ELF-1 (cell line): ENCODE results near the gene CEP131.

Experiments
- DNase-seq: peaks from one replicate; pipeline ENCODE4 v3.0.0-alpha.2; 2016; ENCODE audit warnings: low read depth, low spot score

The CEP131 gene

DNA sequence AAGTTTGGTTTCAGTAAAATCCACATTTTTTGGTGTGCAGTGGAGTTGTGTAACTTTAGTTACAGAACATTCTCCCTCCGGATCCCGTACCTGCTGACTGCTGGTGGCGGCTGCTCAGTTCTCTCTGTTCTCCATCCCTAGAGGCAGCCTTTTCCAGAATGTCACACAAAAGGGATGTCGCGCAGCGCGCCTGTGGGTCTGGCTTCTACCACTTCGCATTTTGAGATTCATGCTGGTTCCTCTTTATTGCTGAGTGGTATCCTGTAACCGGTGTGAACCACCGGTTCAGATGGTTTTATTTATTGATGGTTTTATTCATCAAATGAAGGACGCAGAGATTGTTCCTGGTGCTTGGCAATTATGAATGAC is 981 bp upstream of the CEP131 start:
- DNase-seq: peak; percentile 57

- DNase-seq: no peak
These were observed 202 bp downstream of the CEP131 start for GRCh38 chr17:81222620-81222905.

DNA sequence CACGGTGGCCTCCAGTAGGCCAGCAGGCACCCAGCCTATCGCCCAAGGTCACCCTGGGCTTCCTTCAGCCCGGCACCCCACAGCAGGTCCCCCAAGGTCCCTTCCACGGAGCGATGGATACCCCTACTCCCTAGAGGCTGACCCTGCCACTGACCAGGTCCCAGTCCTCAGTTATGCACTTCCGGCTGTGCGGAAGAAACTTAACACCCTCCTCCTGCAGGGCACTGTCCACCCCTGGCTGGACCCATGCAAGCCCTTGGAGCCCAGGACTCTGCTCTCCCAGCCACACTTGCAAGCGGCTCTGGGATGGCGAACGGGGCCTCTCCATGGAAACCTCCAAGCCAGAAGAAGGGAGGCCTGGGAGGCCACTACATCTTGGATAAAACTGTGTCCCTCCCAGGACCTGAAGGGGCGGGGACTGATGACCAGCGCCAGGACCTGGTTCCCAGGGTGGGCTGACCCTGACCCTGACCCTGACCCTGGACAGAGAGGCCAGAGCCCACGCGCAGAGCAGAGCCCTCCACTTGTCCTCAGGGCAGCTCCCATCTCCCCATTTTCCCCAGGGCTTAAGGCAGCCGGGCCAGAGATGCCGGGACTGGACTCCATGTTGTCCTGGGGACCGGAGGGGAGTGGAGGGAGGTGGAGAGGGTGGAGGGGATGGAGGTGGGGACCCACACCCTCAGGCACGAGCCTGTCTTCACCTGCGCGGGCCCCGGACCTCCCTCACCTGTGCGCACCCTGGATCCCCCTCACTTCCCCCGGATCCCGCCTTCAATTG is 734 bp downstream of the CEP131 start:
- peak; percentile 36 for DNase-seq

GRCh38 chr17:81221371-81221841 is 1.4 kb downstream of the CEP131 start:
- peak; percentile 68 for DNase-seq

- no peak for DNase-seq
These were observed 3.1 kb downstream of the CEP131 start for GRCh38 chr17:81219476-81220180.

GRCh38 chr17:81218991-81219390 is 3.8 kb downstream of the CEP131 start:
- no peak for DNase-seq

GRCh38 chr17:81218459-81218858 is 4.3 kb downstream of the CEP131 start:
- no peak for DNase-seq

DNA sequence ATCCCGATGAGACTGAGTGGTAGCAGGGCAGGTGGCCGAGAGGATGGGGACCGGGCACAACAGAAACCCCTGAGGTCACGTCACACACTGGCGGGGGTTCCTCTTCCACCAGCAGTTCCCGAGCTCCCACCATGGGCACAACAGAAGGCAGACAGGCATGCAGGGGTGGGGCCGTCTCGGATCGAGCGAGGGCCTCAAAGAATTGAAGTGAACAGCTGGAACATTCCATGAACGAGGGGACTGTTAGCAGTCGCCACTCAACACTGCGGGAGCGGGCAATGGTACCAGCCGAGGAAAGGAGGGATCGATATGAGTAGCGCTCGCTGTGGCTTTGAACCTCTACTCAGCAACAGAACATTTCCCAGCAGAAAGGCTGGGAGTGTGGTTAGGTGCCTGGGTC is 5.3 kb downstream of the CEP131 start:
- no peak for DNase-seq

DNA sequence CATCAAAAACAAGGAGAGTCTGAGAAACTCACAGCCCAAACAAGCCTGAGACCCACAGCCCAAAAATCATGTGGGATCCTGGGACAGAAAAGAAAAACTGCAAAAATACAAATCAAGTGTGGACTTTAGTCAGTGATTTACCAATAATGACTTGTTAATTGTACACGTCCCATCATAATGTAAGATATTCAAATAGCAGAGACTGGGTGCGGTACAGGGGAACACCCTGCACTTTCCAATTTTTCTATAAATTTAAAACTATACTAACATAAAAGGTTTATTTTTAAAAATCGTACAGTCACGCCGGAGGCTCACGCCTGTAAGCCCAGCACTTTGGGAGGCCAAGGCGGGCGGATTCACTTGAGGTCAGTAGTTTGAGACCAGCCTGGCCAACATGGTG is 8.8 kb downstream of the CEP131 start:
- DNase-seq: no peak

GRCh38 chr17:81212365-81212764 is 10.4 kb downstream of the CEP131 start:
- DNase-seq: no peak

- DNase-seq: no peak
These were observed 11.9 kb downstream of the CEP131 start for GRCh38 chr17:81210868-81211267.

GRCh38 chr17:81210466-81210865 is 12.3 kb downstream of the CEP131 start:
- DNase-seq: no peak

DNA sequence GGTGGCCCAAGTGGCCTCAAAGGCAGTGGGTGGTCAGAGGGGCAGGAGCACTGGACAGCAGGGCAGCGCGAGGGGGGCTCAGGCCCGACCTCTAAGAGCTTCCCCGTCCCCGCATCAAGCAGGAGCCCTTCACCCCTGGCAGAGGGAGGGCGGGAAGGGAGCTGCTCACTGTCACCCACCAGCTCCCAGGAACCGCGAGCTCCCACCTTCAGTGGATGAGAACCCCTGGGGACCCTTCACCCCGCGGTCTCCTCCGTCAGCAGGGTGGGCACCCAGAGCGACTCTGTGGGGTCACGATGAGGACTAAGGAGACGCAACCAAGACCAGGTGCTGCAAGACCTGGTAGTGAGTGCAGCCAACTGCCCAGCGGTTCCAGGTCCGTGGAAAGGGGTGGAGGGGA is 13.6 kb downstream of the CEP131 start:
- no peak for DNase-seq

DNA sequence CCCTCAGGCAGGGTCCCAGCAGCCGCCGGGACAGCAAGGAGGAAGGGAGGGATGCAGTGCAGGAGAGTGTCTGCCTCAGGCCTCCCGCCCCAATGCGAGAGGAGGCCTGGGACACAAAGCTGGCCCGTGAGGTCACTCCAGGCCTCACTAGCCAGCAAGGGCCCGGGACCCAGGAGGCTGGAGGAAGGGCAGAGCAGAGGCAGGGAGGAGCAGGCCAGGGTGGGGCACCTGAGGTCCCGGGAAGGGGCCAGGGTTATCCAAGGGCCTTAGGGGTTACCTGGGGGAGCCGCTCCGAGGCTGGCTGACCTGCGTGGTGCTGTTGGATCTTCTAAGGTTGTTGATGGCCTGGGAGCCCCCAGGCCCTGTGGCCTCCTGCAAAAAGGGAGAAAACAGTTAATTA is 14.1 kb downstream of the CEP131 start:
- no peak for DNase-seq

DNA sequence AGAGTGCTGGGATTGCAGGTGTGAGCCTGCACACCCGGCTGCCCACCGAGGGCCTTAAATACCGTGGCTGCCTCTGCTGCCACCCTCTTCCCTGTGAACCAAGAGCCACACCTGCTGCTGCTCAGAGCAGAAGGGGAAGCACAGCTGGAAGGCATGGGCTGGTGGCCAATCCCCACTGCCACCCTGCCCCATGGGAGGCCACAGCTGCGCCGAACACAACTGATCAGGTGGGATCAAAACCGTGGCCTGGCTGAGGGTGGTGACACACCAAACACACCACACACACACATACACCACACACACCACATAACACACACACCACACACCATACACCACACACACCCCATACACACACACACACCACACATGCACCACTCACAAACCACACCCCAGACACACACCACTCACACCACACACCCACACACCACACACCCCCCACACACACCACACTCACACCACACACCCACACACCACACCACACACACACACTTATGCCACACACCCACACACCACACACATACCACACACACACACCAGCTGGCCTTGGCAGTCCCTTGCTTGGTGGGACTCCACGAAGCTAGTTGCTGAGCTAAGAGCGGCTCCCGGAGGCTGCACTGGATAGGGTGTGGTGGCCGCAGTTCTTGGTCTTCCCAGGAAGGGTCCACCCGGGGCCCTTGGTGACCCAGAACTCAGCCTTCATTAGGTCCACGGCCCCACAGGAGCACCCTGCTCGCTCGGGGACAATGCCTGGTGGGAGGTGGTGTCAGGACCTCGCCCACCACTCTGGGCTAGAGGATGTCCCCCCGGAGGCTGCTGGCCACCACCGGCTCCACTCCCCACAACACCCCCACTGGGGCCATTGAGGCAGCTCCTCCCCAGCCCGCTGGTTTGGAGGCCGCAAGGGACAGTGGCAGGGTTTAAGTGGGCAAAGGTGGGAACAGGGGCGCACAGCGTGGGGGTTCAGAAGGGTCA is 14.9 kb downstream of the CEP131 start:
- no peak for DNase-seq

GRCh38 chr17:81206657-81207056 is 16.1 kb downstream of the CEP131 start:
- DNase-seq: no peak

DNA sequence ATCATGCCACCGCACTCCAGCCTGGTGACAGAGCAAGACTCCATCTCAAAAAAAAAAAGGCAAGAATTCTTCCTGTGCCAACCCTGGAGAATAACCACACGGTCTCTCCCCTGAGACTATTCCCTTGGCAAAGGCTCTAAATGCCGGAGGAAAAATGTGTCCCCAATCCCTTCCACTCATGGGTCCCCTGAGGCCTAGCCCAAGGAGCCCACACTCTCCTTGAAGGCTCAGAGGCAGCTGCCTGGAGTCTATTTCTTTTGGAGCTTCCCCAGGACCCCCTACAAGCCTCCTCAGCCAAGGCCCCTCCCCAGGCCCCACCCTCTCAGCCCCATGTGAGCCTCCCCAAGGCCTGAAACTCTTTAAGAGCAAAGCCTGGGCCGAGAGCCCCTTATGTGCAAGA is 16.6 kb downstream of the CEP131 start:
- no peak for DNase-seq

GRCh38 chr17:81204578-81204977 is 18.2 kb downstream of the CEP131 start:
- no peak for DNase-seq

DNA sequence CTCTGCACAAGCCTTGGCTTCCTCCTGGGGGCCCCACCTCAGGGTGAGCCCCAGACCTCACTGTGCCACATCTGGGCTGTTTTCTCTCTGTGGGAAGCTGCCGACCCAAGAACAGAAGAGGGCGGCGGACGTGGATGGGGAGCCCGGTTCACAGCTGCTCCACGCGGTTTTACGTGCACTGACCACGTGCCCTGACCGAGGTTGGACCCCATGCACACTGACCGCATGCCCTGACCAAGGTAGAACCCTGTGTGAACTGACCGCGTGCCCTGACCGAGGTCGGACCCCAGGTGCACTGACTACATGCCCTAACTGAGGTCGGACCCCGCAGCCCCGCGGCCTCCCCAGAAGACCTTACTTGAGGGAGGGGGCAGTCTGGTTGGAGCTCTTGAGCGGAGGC is 19.6 kb downstream of the CEP131 start:
- DNase-seq: no peak

GRCh38 chr17:81202318-81202717 is 20.4 kb downstream of the CEP131 start:
- no peak for DNase-seq

DNA sequence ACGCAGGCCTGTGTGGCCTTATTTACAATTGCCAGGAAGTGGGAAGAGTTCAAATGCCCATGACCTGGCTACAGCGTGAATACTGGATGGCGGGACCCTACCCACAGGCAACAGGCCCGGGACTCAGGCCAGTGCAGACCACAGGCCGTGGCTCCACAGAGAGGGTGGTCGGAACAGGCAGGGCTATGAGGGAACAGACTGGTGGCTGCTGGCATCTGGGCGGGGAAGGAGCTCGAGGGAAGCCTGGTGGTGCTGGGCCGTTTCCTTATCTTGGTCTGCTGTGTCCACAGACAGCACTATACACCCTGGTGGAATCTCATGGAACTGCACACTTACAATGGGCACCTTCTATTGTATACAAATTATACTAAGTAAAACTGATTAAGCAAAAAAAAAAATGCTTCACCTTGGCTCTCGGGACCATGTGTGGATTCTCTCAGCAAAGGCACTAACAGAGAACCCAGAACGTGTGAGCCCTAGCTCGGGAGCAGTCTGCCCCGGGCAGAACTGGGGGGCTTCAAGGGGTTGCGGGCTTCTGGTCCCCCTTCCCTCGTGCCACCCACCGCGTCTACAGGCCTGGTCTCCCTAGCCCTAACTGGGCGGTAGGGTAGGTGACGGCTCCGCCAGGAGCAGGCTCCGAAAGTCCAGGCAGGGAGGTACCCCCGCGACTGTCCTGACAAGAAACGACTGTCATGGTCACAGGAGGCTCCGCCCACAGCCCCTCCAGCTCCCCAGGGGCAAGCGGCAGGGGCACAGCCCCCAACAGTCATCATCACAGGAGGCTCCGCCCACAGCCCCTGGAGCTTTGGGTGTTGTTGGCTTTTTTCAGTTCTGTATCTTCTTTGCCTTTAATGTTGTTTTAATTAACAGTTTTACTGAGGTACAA is 21.8 kb downstream of the CEP131 start:
- DNase-seq: peak; percentile 54
